K562 treated with DMSO at 1 percent for 24 hours (cell line): Measurements from ENCODE around the gene CENATAC. TPM values are rescaled to one million over a fixed set of nuclear protein-coding genes. Genes with fewer than 3 reads are reported as not detected.

Experiments
- total RNA-seq: library from RNA; unstranded; fragments of 300-600 nt; gene quantifications from 2 replicates; pipeline ENCODE4 v1.2.3, GENCODE V29; 2022; ENCODE audit warnings: low read depth; ENCODE audit not compliant: insufficient read depth

CENATAC gene
- 9.1 and 9.2 TPM in 2 replicates for total RNA-seq

GRCh38 chr11:118997627-118998387, at the start of gene CENATAC:
Gene CENATAC (plus strand): TSS chr11:118998138. CDS start chr11:118998198, 60 bp downstream.

GRCh38 chr11:118956094-118956846, 41.7 kb upstream of the CENATAC start, which contains the start of gene UPK2:
Gene UPK2 (plus strand): TSS chr11:118956298. CDS start chr11:118956351, 53 bp downstream.

GRCh38 chr11:118971646-118972045, 26.3 kb upstream of the CENATAC start, which contains the start of gene FOXR1:
Gene FOXR1 (plus strand): TSS chr11:118971761. CDS start chr11:118971932, 171 bp downstream.

GRCh38 chr11:119018074-119018938, 20.4 kb downstream of the CENATAC start, which contains the start of the genes RPS25 and TRAPPC4:
Gene RPS25 (minus strand): TSS chr11:119018343. CDS start chr11:119018284, 59 bp downstream.
Gene TRAPPC4 (plus strand): TSS chr11:119018766. CDS start chr11:119018796, 30 bp downstream.

GRCh38 chr11:119030329-119031047, 32.5 kb downstream of the CENATAC start, which contains the start of gene SLC37A4:
Gene SLC37A4 (minus strand): TSS chr11:119030877.

GRCh38 chr11:119057000-119057769, 59.2 kb downstream of the CENATAC start, which contains the start of gene HYOU1:
Gene HYOU1 (minus strand): TSS chr11:119057205. CDS start chr11:119056160, 1,045 bp downstream.

Other genes starting within 250 kb of the CENATAC start
- gene DDX6, start 207.0 kb upstream of the CENATAC start, total RNA-seq: 20.9 and 21.9 TPM in 2 replicates
- gene CXCR5, start 114.2 kb upstream of the CENATAC start, total RNA-seq: not detected in 2 replicates
- 14.4 and 16.6 TPM in 2 replicates for gene BCL9L, start 72.2 kb upstream of the CENATAC start, total RNA-seq
- not detected in 2 replicates for gene UPK2, start 41.8 kb upstream of the CENATAC start, total RNA-seq
- gene FOXR1, start 26.4 kb upstream of the CENATAC start, total RNA-seq: not detected in 2 replicates
- 1,285 and 1,475 TPM in 2 replicates for gene RPS25, start 20.2 kb downstream of the CENATAC start, total RNA-seq
- 150 and 152 TPM in 2 replicates for gene TRAPPC4, start 20.6 kb downstream of the CENATAC start, total RNA-seq
- gene SLC37A4, start 32.7 kb downstream of the CENATAC start, total RNA-seq: 44.9 and 46.7 TPM in 2 replicates
- 171 and 174 TPM in 2 replicates for gene HYOU1, start 59.1 kb downstream of the CENATAC start, total RNA-seq
- gene VPS11, start 69.7 kb downstream of the CENATAC start, total RNA-seq: 28.9 and 34.3 TPM in 2 replicates
- gene HMBS, start 86.7 kb downstream of the CENATAC start, total RNA-seq: 60.8 and 72.6 TPM in 2 replicates
- 43.3 and 51.9 TPM in 2 replicates for gene DPAGT1, start 103.7 kb downstream of the CENATAC start, total RNA-seq
- gene C2CD2L, start 109.2 kb downstream of the CENATAC start, total RNA-seq: 41.4 and 44.2 TPM in 2 replicates
- gene HINFP, start 123.4 kb downstream of the CENATAC start, total RNA-seq: 25.6 and 31.5 TPM in 2 replicates
- gene ABCG4, start 150.9 kb downstream of the CENATAC start, total RNA-seq: not detected in 2 replicates
- gene NLRX1, start 170.6 kb downstream of the CENATAC start, total RNA-seq: 4.2 and 5.4 TPM in 2 replicates
- gene NHERF4, start 187.3 kb downstream of the CENATAC start, total RNA-seq: not detected in 2 replicates
- gene CBL, start 208.2 kb downstream of the CENATAC start, total RNA-seq: 10.6 and 13.0 TPM in 2 replicates